VCaP (cell line): Measurements from ENCODE around the gene CTXN1.
"Not testable (repeated sequence)": the region's sequence is repeated elsewhere in the genome, so short reads cannot be mapped to it uniquely, and the experiment has no call there.

ENCODE experiments used
- H3K27ac ChIP-seq: fragments of 450-650 bp; 2 replicates; pipeline ENCODE4 v1.5.1; 2017
- TF ChIP-seq, protein P1 (sequence below): fragments of 450-650 bp; conservative IDR thresholded peaks from 2 replicates; pipeline ENCODE4 v1.5.1; 2017; ENCODE audit warnings: mild to moderate bottlenecking, moderate library complexity

Gene CTXN1

GRCh38 chr19:7933411-7933810 lies 7.5 kb upstream of the CTXN1 start:
- H3K27ac ChIP-seq: no peak overlapping the region
- TF ChIP-seq, protein P1, sequence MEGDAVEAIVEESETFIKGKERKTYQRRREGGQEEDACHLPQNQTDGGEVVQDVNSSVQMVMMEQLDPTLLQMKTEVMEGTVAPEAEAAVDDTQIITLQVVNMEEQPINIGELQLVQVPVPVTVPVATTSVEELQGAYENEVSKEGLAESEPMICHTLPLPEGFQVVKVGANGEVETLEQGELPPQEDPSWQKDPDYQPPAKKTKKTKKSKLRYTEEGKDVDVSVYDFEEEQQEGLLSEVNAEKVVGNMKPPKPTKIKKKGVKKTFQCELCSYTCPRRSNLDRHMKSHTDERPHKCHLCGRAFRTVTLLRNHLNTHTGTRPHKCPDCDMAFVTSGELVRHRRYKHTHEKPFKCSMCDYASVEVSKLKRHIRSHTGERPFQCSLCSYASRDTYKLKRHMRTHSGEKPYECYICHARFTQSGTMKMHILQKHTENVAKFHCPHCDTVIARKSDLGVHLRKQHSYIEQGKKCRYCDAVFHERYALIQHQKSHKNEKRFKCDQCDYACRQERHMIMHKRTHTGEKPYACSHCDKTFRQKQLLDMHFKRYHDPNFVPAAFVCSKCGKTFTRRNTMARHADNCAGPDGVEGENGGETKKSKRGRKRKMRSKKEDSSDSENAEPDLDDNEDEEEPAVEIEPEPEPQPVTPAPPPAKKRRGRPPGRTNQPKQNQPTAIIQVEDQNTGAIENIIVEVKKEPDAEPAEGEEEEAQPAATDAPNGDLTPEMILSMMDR: peak; percentile 22; the same call in 1 of the 2 replicates

DNA sequence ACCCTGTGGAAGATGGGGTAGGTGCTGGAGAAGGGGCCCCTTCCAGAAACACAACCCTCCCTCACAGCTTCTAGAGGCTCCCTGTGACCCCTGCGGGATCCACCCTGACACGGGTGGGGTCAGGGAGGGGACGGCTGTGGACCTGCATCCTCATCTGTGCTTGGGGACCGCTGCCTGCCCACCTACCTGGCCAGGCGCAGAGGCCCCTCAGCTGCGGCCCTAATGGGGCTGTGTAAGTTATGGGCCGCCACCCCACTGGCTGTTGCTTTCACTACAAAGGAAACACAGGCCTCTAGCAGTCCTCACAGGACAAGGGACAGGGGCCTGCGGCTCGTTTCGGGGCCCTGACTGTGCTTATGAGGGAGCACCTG lies 7.0 kb upstream of the CTXN1 start:
- TF ChIP-seq, protein P1: no peak
- no peak overlapping the region for H3K27ac ChIP-seq

DNA sequence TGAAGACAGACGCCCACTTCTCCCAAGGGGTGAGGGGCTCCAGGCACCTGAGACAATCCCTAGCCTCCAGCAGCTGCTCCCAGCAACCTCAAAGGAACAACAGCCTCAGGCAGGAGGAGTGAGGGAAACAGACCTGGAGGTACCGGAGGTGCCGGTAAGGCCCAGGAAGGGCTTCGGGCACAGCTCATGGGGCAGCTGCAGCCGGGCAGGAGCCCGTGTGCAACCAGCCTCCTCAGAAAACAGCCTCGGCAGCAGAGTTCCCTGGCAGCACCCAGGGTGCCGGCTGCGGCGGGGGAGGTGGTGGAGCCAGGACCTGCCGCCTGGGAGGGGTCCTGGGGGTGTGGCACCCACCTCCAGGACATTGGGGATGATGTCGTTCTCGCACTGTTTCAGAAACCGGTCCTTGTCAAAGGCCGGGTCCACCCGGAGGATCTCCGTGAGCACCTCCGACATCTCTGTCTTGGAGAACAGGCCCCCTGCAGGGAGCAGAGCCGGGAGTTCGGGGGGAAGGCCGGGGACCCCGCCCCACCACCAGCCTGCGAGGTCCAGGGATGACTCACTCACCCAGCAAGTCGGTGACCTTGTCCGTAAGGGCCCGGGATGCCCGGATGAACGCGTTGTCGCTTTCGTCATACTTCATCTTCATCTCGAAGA lies 6.5 kb upstream of the CTXN1 start:
- no peak overlapping the region for H3K27ac ChIP-seq
- TF ChIP-seq, protein P1: no peak

DNA sequence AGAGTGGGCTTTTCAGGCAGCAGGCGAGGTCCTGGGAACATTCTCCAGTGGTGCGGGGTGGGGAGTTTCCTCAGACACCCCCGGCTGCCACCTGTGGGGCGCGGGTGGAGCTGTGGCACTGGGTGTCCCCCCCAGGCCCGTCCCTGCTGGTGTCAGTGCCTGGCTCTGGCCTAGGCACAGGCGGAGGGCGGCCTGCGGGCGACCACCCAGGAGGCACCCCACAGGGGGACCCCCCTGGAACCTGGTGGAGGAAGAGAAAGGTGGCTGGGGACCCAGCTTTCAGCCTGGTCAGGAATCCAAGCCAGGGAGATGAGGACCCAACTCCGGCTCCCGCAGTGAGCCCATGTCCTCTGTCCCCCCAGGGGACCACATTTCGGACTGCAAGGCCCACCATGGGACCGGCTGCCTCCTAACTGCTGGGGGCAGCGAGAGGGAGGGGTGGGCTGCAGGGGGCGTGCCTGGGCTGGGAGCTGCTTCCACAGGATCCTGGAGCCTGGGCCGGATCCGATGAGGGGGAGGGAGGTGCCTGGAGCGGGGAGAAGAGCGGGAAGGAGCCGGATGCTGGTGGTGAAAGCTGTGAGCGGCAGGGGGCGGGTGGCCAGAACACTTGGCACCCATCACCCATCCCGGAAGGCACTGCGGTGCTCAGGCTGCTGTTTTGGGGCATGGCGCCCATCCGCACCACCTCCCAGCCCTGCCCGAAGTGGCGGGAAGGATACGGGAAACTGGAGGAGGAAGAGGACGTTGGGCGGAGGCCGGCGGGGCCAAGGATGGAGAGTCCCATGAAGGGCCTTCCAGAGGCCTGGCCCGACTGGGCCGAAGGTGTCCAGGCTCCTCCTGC lies 5.5 kb upstream of the CTXN1 start:
- TF ChIP-seq, protein P1: no peak
- no peak overlapping the region for H3K27ac ChIP-seq

GRCh38 chr19:7930765-7931164 lies 4.8 kb upstream of the CTXN1 start:
- H3K27ac ChIP-seq: no peak overlapping the region
- TF ChIP-seq, protein P1: no peak

GRCh38 chr19:7930030-7930429 lies 4.1 kb upstream of the CTXN1 start:
- not testable (repeated sequence) for H3K27ac ChIP-seq

DNA sequence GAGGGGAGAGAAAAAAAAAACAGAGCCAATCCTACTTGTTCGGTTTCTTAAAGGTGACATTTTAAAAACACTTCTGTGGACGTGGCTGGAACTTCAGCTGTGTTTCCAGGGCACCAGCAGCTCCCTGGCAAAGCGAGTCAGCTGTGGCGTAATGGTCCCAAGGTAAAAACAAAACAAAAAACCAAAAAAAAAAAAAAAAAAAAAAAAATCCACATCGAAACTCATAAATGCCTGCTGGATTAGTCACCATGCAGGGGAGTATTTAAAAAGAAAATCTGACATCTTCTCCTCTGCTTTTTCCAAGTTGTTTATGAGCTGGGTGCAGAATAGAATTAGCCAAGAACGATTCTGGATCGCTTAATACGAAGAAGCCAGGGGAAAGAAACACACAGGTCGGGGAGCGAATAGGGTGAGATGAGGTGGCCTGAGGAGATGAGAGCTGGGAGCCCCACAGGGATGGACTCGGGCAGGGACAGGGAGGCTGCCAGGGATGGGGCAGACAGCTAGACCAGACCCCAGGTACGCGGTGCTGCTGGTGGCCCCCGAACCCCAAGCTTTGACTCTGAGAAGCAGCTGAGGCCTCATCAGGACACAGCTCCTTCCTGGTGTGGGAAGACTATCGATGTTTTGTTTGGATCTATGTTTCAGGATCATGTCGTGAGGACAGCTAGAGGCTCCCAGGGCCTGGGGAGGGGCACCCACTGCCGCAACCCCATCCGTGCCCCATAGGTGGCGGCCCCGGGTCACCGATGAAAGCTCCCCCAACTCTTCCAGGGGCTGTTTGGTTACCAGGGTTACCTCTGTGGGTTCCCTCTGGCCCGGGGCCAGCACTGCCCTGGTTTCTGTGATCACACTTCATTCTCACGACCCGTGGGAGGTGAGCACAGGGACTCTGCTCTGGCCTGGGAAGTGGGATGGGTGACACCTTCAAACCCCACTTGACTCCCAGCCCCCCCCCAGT lies 3.1 kb upstream of the CTXN1 start:
- no peak overlapping the region; the same call in 1 of the 2 replicates for H3K27ac ChIP-seq
- TF ChIP-seq, protein P1: peak; percentile 27; the same call in 1 of the 2 replicates
